OCI-LY3 (cell line): ENCODE data around the gene SLC38A2.

Experiments used
- EZH2phosphoT487 ChIP-seq: fragments of 200-600 bp; shearing (Covaris generic); IDR thresholded peaks from 2 replicates; pipeline ENCODE4 v1.6.1; 2018; ENCODE audit warnings: antibody characterized with exemption, mixed run types, low read depth
- TF ChIP-seq, protein P1 (sequence below): fragments of 200-600, 300-600 bp; sonication (generic); IDR thresholded peaks from 2 replicates; pipeline ENCODE4 v1.5.1; 2014; ENCODE audit warnings: antibody characterized with exemption, low read length, low read depth

DNA sequence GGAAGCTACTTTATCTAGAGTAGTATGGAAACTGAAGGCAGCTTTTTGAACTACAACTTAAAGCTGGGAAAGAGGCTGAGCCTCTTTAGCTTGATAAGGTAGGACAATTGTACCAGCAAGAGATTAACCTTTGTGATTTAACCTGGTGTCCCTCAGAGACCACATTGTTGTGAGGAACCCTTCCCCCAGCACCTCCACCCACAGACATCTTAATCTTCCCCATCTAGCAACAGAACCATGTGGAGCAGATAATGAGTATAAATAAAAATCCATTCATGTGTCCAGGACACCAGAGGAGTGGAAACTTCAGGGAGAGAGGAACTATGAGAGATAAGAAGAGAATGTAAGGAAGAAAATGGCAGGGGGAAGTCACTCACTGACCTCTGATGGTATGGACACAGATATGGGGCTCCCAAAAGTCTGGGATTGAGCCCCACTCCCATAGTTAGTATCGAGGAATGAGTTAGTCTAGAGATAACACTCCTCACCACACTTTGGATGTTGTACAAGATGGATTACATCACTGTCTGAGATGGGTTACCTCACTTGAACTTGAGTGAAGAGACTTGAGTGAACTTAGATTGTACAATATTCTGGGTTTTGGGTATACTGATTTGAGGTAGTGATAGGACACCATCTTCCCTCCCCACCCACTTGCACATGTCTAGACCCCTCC is 33.9 kb upstream of the SLC38A2 start:
- TF ChIP-seq, protein P1, sequence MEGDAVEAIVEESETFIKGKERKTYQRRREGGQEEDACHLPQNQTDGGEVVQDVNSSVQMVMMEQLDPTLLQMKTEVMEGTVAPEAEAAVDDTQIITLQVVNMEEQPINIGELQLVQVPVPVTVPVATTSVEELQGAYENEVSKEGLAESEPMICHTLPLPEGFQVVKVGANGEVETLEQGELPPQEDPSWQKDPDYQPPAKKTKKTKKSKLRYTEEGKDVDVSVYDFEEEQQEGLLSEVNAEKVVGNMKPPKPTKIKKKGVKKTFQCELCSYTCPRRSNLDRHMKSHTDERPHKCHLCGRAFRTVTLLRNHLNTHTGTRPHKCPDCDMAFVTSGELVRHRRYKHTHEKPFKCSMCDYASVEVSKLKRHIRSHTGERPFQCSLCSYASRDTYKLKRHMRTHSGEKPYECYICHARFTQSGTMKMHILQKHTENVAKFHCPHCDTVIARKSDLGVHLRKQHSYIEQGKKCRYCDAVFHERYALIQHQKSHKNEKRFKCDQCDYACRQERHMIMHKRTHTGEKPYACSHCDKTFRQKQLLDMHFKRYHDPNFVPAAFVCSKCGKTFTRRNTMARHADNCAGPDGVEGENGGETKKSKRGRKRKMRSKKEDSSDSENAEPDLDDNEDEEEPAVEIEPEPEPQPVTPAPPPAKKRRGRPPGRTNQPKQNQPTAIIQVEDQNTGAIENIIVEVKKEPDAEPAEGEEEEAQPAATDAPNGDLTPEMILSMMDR, result no peak
- TF ChIP-seq EZH2phosphoT487, result no peak
